Skeletal muscle cell (primary cell): ENCODE data around the gene CGNL1.

Experiments
- DNase-seq: peaks from one replicate; pipeline ENCODE4 v3.0.0-alpha.2; 2010; ENCODE audit warnings: low read depth
- H3K4me3 ChIP-seq: 2 replicates; pipeline ENCODE4 v1.5.1; 2011; ENCODE audit warnings: low read depth, mild to moderate bottlenecking, control low read depth, low read length, moderate library complexity

CGNL1 gene

GRCh38 chr15:57443486-57443885 lies 67.2 kb downstream of the CGNL1 start:
- DNase-seq: no peak
- H3K4me3 ChIP-seq: no peak overlapping the region

DNA sequence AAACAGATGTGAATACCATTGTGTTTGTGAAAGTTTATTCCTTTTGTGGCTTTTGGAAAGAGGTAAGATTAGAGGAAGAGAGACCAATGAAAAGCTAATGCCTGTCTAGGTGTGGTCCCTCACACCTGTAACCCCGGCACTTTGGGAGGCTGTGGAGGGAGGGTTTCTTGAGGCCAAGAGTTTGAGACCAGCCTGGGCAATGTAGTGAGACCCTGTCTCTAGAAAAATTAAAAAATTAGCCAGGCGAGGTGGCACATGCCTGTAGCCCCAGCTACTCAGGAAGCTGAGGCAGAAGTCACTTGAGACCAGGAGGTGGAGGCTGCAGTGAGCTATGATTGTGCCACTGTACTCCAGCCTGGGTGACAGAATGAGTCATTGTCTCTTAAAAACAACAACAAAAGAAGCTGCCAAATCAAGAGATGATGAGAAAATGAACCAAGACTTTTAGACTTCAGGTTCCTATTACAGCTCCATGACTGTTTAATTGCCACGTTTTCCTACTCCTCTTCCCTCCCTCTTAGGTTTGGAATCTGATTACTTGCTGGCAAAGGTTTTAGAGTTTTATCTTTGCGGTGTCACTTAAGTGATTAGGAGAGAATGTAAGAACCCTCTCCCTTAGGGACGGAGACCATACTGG lies 68.7 kb downstream of the CGNL1 start:
- DNase-seq: no peak
- H3K4me3 ChIP-seq: no peak overlapping the region

GRCh38 chr15:57445872-57446271 lies 69.6 kb downstream of the CGNL1 start:
- H3K4me3 ChIP-seq: no peak overlapping the region
- DNase-seq: no peak

GRCh38 chr15:57446393-57446792 lies 70.1 kb downstream of the CGNL1 start:
- H3K4me3 ChIP-seq: no peak overlapping the region
- no peak for DNase-seq

GRCh38 chr15:57451555-57451954 lies 75.2 kb downstream of the CGNL1 start:
- H3K4me3 ChIP-seq: no peak overlapping the region
- DNase-seq: no peak

DNA sequence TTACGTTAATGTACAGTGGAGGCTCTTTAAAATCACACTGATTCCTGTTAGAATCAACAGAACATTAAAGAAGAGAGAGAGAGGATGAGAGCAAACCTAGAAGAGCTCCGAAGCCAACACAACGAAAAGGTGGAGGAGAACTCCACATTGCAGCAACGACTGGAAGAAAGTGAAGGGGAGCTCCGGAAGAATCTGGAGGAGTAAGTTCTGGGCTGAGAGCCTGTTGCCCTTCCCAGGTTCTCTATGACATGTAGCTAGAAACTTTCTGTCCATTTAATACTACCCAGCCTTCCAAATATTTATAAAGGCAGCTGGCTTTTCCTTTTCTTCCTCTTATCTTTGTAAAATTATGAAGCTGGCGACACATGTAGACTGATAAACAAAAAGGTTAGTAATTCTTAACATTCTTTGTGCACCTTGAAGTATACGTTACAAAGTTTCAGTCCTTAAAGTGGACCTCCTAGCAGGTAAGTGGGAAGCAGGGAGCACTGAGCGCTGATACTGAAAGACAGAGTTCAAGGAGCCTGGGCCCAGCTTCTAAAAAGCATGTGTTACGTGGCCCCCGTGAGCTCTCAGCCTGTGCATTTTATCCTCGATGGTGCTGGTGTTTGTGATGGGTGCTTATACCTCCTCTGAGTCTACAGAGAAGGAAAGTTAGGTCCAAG lies 75.9 kb downstream of the CGNL1 start:
- no peak for DNase-seq
- no peak overlapping the region for H3K4me3 ChIP-seq

DNA sequence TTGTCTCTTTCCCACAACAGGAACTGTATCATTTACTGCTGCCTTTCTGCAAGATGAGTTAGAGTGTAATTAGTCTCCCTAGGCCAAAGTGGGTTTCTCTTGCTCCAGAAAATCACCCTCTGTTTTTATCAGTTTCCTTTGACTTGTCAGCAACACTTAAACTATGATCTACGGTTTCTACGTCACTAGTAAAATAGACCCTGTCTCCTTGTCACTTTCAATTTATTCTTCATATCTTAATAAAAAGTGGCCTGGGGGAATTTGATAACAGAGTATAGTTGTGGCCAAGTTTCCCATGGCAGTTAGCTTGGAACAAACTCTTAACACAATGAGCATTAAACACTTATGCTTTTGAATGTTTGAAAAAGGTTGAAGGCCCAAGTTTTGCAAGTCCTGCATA lies 79.6 kb downstream of the CGNL1 start:
- no peak overlapping the region for H3K4me3 ChIP-seq
- no peak for DNase-seq

DNA sequence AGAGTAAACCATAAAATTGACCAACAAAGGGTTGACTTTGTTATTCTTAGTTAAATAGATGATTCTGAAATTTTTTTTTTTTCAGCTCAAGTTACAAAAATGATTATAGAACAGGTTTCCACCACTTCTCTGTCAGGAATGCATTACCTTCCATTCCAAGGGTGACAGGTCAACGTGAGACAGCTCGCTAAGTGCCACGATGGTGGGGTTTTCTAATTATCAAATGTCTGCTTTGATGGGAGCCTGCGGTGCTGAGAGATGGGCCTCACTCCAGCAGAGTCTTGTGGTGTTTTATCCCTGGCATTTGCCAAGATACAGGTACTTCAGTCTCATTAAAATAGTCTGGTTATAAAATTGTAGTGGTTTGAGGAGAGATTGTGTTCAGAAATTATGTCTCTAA lies 80.3 kb downstream of the CGNL1 start:
- no peak overlapping the region for H3K4me3 ChIP-seq
- no peak for DNase-seq

GRCh38 chr15:57457726-57458125 lies 81.4 kb downstream of the CGNL1 start:
- DNase-seq: no peak

DNA sequence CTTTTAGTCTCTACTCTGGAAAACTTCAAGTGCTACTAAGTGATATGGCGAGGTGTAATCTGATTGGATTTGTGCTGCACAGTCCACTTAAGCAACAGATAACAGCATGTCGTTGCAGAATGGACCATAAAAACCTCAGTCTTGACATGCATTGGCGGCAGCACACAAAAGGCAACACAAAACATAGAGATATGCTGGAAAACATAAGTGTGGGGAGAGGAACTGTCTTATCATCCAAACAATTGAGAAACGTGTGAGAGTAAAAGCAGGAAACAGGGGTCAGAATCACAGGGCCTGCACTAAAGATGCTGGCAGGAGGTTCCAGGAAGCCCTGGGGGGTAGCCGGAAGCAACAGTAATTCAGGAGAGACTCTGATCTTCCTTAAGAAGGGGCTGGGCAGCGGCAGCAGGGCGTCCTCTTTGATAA lies 82.1 kb downstream of the CGNL1 start:
- DNase-seq: no peak
- no peak overlapping the region for H3K4me3 ChIP-seq

More at GRCh38 chr15:57457726-57458125, 81.4 kb downstream of the CGNL1 start:
- no peak overlapping the region for H3K4me3 ChIP-seq

GRCh38 chr15:57460208-57460816 lies 84.0 kb downstream of the CGNL1 start:
- DNase-seq: no peak

DNA sequence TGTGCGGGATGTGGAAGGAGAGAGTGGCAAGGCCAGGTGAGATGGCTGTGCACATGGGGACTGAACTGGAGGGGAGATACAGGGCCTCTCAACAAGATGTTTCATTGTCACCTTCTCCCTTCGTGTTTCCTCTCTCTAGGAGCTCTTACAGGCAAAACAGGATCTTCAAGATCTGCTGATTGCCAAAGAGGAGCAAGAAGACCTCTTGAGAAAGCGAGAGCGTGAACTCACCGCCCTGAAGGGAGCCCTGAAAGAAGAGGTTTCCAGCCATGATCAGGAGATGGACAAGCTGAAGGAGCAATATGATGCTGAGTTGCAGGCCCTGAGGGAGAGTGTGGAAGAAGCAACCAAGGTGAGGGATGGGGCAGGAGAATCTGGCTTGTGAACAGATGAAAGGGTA lies 85.2 kb downstream of the CGNL1 start:
- no peak for DNase-seq
- no peak overlapping the region for H3K4me3 ChIP-seq

More at GRCh38 chr15:57460208-57460816, 84.0 kb downstream of the CGNL1 start:
- no peak overlapping the region for H3K4me3 ChIP-seq

GRCh38 chr15:57462381-57462780 lies 86.1 kb downstream of the CGNL1 start:
- DNase-seq: no peak
- no peak overlapping the region for H3K4me3 ChIP-seq

DNA sequence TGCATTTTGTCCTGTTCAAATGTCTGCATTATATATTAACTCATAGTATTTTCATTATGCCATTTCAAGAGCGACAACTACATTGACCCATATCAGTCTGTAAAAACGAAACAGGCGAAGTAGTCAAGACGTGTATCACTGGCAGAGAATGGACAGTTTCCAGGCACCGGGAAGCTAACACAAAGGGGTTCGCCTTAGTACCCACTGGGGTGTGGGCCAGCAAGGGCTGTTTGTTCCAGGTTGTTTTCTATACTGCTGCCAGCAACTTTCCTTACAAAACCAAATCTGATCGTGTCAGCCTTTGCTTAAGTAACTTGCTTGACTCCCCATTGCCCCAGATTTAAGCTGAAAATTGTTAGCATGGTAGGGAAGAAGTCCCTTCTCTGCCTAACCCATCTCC lies 87.1 kb downstream of the CGNL1 start:
- H3K4me3 ChIP-seq: no peak overlapping the region
- no peak for DNase-seq

DNA sequence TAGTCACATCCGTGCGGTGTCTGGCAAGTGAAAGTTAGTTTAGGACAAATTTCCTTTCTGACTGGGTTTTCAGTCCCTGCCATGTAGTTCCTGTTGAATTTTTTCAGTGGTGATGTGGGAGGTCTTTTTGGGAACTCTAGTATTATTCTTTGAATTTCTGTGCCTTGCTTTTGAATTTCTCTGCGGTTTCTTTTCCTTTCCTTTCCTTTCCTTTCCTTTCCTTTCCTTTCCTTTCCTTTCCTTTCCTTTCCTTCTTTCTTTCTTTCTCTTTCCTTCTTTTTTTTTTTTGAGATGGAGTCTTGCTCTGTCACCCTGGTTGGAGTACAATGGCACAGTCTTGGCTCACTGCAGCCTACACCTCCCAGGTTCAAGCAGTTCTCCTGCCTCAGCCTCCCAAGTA lies 88.2 kb downstream of the CGNL1 start:
- H3K4me3 ChIP-seq: no peak overlapping the region
- no peak for DNase-seq

- no peak for DNase-seq
- H3K4me3 ChIP-seq: no peak overlapping the region
Observed at GRCh38 chr15:57468486-57468885, 92.2 kb downstream of the CGNL1 start.

DNA sequence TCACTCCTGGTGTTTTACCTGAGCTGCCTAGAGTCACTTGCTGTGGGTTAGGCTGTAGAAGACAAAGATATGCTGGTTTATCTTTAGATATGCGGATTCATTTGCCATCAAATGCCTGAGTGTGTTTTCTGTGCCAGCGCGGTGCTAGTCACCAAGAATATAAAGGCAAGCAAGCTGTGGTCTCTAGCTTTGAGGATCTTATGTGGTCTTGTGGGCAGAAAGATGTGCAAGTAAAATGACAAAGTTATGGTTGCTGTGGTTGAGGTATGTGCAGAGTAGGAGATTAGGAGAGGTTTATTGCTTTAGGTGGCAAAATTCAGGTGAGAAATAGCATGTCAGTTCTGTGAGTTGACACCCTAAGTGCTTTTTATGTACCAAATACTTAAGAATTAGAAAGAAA lies 94.2 kb downstream of the CGNL1 start:
- no peak for DNase-seq
- no peak overlapping the region for H3K4me3 ChIP-seq

- no peak overlapping the region for H3K4me3 ChIP-seq
- DNase-seq: no peak
Observed at GRCh38 chr15:57472861-57473260, 96.6 kb downstream of the CGNL1 start.

GRCh38 chr15:57476533-57476975 lies 100.2 kb downstream of the CGNL1 start:
- DNase-seq: no peak
- no peak overlapping the region for H3K4me3 ChIP-seq

DNA sequence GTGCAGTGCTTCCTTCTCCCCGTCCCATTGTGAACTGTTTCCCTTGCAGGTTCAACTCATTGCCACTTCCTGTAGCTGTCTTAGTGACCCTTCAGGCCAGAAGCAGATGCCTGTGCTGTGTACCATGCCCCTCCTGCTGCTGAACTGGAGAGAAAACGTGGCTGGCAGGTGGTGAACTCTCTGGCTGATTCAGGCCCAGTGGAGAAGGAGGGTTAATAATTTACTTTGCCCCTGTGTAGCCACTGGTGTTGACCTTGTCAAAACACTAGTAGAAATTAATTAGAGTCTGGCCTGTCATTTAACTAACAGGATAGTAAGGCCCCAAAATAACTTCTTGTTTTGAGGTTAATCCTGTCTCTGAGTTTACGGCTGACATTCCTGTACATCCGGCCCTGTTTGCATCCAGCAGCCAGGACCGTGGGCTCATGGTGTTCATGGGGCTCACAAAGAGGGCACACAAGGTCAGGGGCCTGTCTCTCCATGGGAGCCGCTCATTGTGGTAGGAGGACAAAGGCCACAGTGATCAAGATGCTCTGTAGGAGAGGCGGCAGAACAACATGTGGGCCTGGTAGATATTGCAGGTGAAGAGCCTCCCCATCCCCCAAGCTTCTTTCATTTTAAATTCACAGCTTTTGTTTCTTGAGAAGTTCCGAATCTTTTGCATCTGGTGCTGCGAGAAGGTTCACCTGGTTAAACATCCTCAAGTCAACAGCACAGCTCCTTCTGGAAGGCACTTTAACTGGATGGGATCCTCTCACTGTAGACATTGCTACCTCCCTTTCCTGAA lies 101.6 kb downstream of the CGNL1 start:
- no peak overlapping the region for H3K4me3 ChIP-seq
- DNase-seq: no peak
